IPS-15b (cell line): ENCODE measurements around the gene TEC.
A peak's percentile ranks its signal among the peaks of the same experiment; 100 is the strongest.
"Not testable (repeated sequence)": the region's sequence is repeated elsewhere in the genome, so short reads cannot be mapped to it uniquely, and the experiment has no call there.

Experiments
- H3K27me3 ChIP-seq: one replicate; pipeline ENCODE4 v1.6.1; 2013; ENCODE audit warnings: low read length; ENCODE audit not compliant: control insufficient read depth, insufficient read depth
- H3K36me3 ChIP-seq: one replicate; pipeline ENCODE4 v1.6.1; 2013; ENCODE audit warnings: low read length; ENCODE audit not compliant: control insufficient read depth, insufficient read depth
- H3K4me1 ChIP-seq: one replicate; pipeline ENCODE4 v1.6.1; 2013; ENCODE audit warnings: mild to moderate bottlenecking, low read length; ENCODE audit not compliant: control insufficient read depth, insufficient read depth
- H3K4me3 ChIP-seq: one replicate; pipeline ENCODE4 v1.5.1; 2013; ENCODE audit warnings: low read depth, low read length
- H3K9ac ChIP-seq: one replicate; pipeline ENCODE4 v1.6.1; 2013; ENCODE audit warnings: low read depth, mild to moderate bottlenecking, low read length
- H3K9me3 ChIP-seq: one replicate; pipeline ENCODE4 v1.6.1; 2013; ENCODE audit warnings: mild to moderate bottlenecking, low read length; ENCODE audit not compliant: control insufficient read depth, insufficient read depth

Gene TEC

DNA sequence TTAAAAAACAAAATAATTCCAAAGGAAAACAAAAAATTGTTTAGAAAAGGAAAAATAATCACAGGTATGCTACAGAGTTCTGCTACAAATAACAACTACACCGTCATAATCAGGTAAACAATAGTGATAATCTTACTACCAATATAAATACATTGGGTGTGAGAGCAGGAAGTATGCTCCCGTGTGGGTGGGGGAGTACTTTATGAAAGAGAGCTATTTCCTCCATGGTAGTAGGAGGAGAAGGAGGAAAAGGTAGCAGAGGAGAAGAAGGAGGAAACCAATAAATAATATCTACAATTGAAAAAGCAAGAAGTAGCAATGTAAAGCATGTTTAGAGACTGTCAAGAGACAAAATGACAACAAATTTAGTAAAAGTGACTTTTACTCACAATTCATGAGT lies 35.1 kb downstream of the TEC start:
- Histone ChIP-seq H3K4me1 (peaks cover 10% of the 10 kb centered on the region), H3K9me3 (no peaks in the 10 kb centered on the region), H3K9ac (no peak overlapping the region), H3K36me3 (no peaks in the 10 kb centered on the region), H3K4me3 (no peak overlapping the region), H3K27me3 (no peaks in the 10 kb centered on the region)

DNA sequence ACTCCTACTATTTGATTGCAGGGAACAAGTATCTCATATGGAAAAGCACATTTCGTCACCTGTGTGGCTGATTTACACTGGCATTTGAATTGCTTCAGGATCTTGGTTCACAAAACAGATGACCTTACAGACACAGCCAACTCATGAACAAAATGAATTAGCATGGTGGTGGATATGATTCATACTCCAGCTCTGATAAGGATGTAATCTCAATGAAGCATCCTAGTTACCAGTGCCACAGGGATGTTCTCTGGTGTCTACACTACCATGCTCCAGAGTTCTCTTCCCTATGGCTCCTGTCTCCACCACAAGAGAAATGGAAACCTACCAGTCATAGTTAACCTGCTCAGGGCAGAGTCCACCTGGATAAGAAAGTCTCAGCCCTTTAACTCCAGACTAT lies 40.7 kb downstream of the TEC start:
- Histone ChIP-seq H3K4me3 (no peak overlapping the region), H3K9ac (peak overlapping the region; percentile 32), H3K4me1 (peaks cover 10% of the 10 kb centered on the region), H3K9me3 (no peaks in the 10 kb centered on the region), H3K27me3 (no peaks in the 10 kb centered on the region), H3K36me3 (no peaks in the 10 kb centered on the region)

DNA sequence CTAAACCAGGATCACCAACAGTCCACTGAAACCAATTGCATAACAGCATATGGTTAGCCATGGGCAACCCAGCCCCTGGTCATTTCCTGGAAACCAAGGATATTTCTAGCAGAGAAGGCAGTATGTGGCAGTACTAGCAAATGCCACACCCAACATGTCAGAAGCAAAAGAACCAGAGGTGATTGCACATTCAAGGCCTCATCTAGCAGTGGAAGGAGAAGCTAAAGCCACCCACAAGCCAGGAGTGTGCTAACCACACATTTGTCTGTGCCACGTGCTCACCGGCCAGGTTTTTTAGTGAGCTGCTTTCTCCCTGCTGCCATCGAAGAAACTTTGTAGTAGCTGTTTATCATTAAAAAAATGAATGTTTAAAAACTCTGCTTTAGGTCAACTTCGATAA lies 42.0 kb downstream of the TEC start:
- no peak overlapping the region for H3K4me3 ChIP-seq
- H3K36me3 ChIP-seq, result no peaks in the 10 kb centered on the region
- no peaks in the 10 kb centered on the region for H3K9me3 ChIP-seq
- H3K27me3 ChIP-seq, result no peaks in the 10 kb centered on the region
- H3K4me1 ChIP-seq, result peaks cover 8% of the 10 kb centered on the region
- no peak overlapping the region for H3K9ac ChIP-seq

DNA sequence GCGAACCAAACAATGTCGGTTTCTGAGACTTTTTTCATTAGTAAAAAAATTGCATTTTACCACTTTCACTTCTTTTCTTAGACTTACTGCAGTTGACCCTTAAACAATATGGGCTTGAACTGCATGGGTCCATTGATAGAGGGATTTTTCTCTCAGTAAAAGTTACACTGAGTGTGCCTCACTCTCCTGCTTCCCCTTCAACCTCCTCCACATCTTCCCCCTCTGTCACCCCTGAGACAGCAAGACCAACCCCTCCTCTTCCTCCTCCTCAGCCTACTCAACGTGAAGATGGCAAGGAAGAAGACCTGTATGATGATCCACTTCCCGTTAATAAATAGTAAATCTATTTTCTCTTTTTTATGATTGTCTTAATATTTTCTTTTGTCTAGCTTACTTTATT lies 43.4 kb downstream of the TEC start:
- H3K4me1 ChIP-seq, result peaks cover 8% of the 10 kb centered on the region
- no peak overlapping the region for H3K9ac ChIP-seq
- H3K36me3 ChIP-seq, result no peaks in the 10 kb centered on the region
- H3K27me3 ChIP-seq, result no peaks in the 10 kb centered on the region
- no peak overlapping the region for H3K4me3 ChIP-seq
- H3K9me3 ChIP-seq, result no peaks in the 10 kb centered on the region

DNA sequence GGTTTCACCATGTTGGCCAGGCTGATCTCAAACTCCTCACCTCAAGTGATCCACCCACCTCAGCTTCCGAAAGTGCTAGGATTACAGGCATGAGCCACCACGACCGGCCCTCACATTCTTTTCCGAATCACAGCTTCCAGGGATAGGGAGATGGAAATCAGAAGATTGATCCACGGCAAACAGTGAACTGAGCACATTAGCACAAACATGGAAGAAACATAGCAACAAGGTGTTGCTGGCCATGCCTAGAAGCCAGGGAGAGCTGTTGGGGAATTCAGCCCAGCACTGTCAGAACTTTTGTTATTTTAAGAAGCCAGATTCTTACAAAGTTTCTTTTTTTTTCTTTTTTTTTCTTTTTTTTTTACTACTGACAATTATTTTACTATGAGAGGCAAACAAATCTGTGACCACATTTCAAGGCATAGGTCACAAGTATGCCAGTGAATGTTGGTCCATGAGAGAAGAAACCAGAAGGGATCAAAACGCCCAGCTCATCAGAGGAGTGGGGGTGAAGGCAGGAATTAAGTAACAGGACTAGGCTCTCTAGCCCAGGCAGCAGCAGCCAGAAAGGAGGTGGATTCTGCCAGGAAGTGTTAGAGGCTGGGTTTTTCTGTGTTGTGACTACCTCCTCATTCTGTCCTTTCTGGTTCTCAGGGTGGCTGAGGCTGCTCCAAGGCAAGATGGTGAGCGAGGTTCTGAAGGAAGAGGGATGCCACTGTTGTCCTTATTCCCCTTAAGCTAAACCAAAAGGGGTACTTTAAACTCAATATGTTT lies 44.1 kb downstream of the TEC start:
- H3K36me3 ChIP-seq, result no peaks in the 10 kb centered on the region
- H3K4me1 ChIP-seq, result peaks cover 8% of the 10 kb centered on the region
- no peaks in the 10 kb centered on the region for H3K9me3 ChIP-seq
- no peaks in the 10 kb centered on the region for H3K27me3 ChIP-seq
- H3K9ac ChIP-seq, result no peak overlapping the region
- H3K4me3 ChIP-seq, result no peak overlapping the region

DNA sequence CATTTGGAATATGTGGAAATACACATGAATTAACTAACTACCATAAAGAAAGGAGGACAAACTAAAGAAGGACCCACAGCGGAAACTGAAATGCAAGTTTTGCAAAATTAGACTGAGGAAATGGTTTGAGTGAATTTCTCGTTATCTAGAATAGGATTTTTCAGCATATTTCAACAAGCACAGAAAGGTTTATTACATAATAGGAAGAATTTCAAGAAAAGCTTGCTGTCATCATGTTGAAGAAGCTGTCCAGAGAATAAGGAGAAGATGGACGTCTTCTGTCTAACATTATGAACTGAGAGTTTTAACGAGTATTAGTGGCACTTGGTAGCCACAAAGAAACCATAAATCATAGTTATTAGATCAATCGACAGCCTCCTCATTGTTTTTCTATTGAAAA lies 45.0 kb downstream of the TEC start:
- Histone ChIP-seq H3K36me3 (no peaks in the 10 kb centered on the region), H3K9ac (no peak overlapping the region), H3K27me3 (no peaks in the 10 kb centered on the region), H3K4me1 (peaks cover 8% of the 10 kb centered on the region), H3K9me3 (no peaks in the 10 kb centered on the region), H3K4me3 (no peak overlapping the region)

DNA sequence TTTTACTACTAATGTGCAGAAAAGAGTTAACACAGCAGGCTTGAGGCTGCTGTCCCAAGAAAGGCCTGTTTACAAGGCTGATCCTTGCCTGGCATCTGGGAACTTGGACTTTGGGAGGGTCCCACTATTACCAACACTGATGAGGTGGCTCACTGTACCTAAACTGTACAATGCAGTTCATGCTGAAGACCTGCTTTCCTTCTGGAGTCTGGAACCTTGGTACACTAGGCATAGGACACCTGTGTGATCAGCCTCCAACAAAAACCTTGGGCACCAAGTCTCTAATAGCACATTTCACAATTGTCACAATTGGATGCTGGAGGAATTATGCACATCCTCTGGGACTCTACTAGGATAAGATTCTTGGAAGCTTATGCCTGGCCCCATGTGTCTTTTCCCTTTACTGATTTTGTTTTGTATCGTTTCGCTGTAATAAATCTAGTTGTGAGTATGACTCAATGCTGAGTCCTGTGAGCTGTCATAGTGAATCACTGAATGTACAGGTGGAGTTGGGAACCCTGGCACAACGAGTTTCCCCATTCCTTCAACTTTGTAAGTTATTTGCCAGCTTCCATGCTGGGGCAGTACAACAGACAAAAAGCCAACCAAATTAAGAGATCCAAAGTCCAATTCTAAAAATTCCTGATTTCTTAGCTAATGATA lies 45.9 kb downstream of the TEC start:
- Histone ChIP-seq H3K9ac (no peak overlapping the region), H3K4me1 (peaks cover 8% of the 10 kb centered on the region), H3K36me3 (no peaks in the 10 kb centered on the region), H3K4me3 (no peak overlapping the region), H3K9me3 (no peaks in the 10 kb centered on the region), H3K27me3 (no peaks in the 10 kb centered on the region)

DNA sequence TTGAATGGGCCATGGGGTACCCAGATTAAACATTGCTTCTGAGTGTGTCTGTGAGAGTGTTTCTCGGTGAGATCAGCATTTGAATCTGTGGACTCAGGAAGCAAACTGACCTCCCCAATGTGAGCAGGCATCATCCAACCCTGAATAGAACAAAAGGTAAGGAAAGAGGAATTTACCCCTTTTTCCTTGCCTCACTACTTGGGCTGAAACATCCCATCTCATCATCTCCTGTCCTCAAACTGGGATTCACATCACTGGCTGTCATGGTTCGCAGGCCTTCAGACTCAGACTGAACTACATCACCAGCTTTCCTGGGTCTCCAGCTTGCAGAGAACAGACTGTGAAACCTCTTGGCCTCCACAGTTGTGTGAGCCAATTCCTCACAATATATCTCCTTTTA lies 47.1 kb downstream of the TEC start:
- Histone ChIP-seq H3K36me3 (no peaks in the 10 kb centered on the region), H3K9me3 (no peaks in the 10 kb centered on the region), H3K4me3 (no peak overlapping the region), H3K27me3 (no peaks in the 10 kb centered on the region), H3K9ac (no peak overlapping the region), H3K4me1 (peaks cover 8% of the 10 kb centered on the region)

DNA sequence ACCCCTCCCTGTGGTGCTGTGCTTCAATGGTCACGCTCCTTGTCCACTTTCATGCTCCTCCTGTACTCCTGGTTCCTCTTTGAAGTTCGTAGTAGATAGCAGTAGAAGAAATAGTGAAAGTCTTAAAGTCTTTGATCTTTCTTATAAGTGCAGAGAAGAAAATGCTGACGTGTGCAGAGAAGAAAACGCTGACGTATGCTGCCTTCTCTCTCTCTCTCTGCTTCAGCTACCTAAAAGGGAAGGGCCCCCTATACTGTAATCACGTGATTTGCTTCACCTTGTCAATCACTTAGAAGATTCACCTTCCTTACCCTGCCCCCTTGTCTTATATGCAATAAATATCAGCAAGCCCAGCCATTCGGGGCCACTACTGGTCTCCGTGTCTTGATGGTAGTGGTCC lies 50.2 kb downstream of the TEC start:
- H3K9ac ChIP-seq, H3K4me3 ChIP-seq, H3K27me3 ChIP-seq, H3K4me1 ChIP-seq, H3K9me3 ChIP-seq, H3K36me3 ChIP-seq: not testable (repeated sequence)

DNA sequence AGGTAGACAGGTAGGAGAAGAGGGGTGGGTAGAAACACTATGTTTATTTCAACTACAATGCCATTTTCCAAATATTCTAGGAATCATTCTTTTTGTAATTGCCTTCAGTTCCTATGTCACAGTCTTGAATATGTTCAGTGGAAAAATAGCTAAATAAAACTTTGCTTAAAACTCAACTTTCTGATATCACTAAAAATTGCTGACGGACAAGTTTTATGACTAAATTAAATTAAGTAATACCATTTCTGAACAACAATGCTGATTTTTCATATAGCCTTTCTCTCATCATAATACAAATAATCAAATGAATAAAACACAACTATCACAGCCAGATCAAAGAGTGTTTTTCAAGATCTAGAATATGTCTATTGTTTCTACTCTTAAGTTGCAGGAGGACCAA lies 53.1 kb downstream of the TEC start:
- no peaks in the 10 kb centered on the region for H3K36me3 ChIP-seq
- H3K4me3 ChIP-seq, result no peak overlapping the region
- no peaks in the 10 kb centered on the region for H3K27me3 ChIP-seq
- H3K9ac ChIP-seq, result no peak overlapping the region
- no peaks in the 10 kb centered on the region for H3K4me1 ChIP-seq
- no peaks in the 10 kb centered on the region for H3K9me3 ChIP-seq

DNA sequence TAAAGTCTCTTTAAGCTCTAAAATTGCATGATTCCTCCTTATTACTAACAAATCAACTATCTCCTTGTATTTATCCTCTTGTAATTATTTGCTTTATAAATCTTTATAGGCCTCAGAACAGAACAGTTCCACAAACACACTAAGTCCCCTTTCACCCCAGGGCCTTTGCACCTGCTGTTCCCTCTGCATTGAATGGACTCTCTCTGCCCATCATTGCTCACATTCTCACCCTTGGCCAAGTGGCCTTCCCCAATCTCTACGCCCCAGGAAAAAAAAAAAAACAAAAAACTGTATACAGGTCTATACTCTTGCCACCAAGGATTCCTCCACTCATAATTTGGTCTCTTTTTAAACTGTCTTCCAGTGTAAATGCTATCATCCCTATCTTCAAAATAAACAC lies 53.7 kb downstream of the TEC start:
- H3K36me3 ChIP-seq, result no peaks in the 10 kb centered on the region
- no peaks in the 10 kb centered on the region for H3K4me1 ChIP-seq

DNA sequence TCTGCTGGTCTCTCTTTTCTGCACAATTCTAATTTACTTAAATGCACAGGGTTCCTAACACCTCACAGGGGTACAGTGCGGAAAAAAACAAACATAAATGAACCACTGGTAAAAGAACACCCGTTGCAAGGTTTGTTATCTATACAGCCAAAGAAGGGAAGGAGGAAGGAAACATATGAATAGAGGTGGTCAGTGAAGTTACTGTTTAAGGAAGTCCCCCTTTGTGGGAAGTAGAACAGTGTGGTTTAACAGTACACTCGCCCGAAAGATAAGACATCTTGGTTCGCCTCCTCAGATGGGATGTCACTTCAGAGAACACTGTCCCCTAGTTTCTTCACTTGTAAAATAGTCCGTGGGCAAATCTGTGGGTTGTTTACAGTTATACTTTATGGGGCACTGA lies 57.5 kb downstream of the TEC start:
- no peaks in the 10 kb centered on the region for H3K27me3 ChIP-seq
- H3K36me3 ChIP-seq, result no peaks in the 10 kb centered on the region
- H3K4me1 ChIP-seq, result no peaks in the 10 kb centered on the region
- no peak overlapping the region for H3K9ac ChIP-seq
- H3K4me3 ChIP-seq, result no peak overlapping the region
- H3K9me3 ChIP-seq, result no peaks in the 10 kb centered on the region

More for the DNA sequence above, 53.7 kb downstream of the TEC start:
- Histone ChIP-seq H3K27me3 (no peaks in the 10 kb centered on the region), H3K9ac (no peak overlapping the region), H3K9me3 (no peaks in the 10 kb centered on the region), H3K4me3 (no peak overlapping the region)
